CD4-positive, alpha-beta T cell treated with Interleukin-2 at 100 ng/mL for 4 hours (primary cell): Measurements from ENCODE around the gene IGF2BP1.
"Not testable (repeated sequence)": the region's sequence is repeated elsewhere in the genome, so short reads cannot be mapped to it uniquely, and the experiment has no call there.

Experiments
- DNase-seq: peaks from one replicate; pipeline ENCODE4 v3.0.0-alpha.2; 2020; ENCODE audit warnings: low spot score

IGF2BP1 gene

GRCh38 chr17:49101054-49101534 is 103.9 kb downstream of the IGF2BP1 start:
- DNase-seq, result no peak

- DNase-seq, result not testable (repeated sequence)
Measured at GRCh38 chr17:49103360-49103759, 106.2 kb downstream of the IGF2BP1 start.

GRCh38 chr17:49104511-49105074 is 107.4 kb downstream of the IGF2BP1 start:
- no peak for DNase-seq
